Measurements from ENCODE around the gene ILF2. TPM values are rescaled to one million over a fixed set of nuclear protein-coding genes. Genes with fewer than 3 reads are reported as not detected.
A peak's percentile ranks its signal among the peaks of the same experiment; 100 is the strongest.

ILF2 gene
- total RNA-seq, 1 donor from 2014 or later: 61.6 TPM

GRCh38 chr1:153627715-153628626 lies 42.8 kb downstream of the ILF2 start, which contains the start of gene S100A1:
Gene S100A1 (plus strand): TSS chr1:153628434. CDS start chr1:153630522, 2,088 bp downstream.
- intact Hi-C loops (cut with micrococcal nuclease): no loop called here
- no peaks in the 10 kb centered on the region for H3K27me3 ChIP-seq (ENCODE audit: low read depth)
- H3K9me3 ChIP-seq (replicated peaks): no peaks in the 10 kb centered on the region
- peaks cover 93% of the 10 kb centered on the region for H3K4me1 ChIP-seq
- no peak for TF ChIP-seq CTCF (IDR thresholded peaks at IDR 0.05; ENCODE audit: borderline replicate concordance)
- DNase-seq: peak; percentile 81
- peak within 1 kb of the TSS; percentile 100 for H3K27ac ChIP-seq (replicated peaks)
- peak within 1 kb of the TSS; percentile 66 for H3K4me3 ChIP-seq
- H3K36me3 ChIP-seq: peaks cover 21% of the 10 kb centered on the region

GRCh38 chr1:153626904-153627714 lies 43.7 kb downstream of the ILF2 start, which contains the start of gene S100A13:
Gene S100A13 (minus strand): TSS chr1:153627505. CDS start chr1:153626472, 1,033 bp downstream.
- Histone ChIP-seq H3K4me3 (peak within 1 kb of the TSS; percentile 66), H3K9me3 (replicated peaks) (no peaks in the 10 kb centered on the region), H3K36me3 (peaks cover 30% of the 10 kb centered on the region), H3K27me3 (ENCODE audit: low read depth) (no peaks in the 10 kb centered on the region), H3K4me1 (peaks cover 84% of the 10 kb centered on the region), H3K27ac (replicated peaks) (peak within 1 kb of the TSS; percentile 100)
- intact Hi-C loops (cut with micrococcal nuclease): no loop called here
- DNase-seq: peak; percentile 72
- peak; percentile 62 for TF ChIP-seq CTCF (IDR thresholded peaks at IDR 0.05; ENCODE audit: borderline replicate concordance)

GRCh38 chr1:153626477-153626903 lies 44.3 kb downstream of the ILF2 start:
- Histone ChIP-seq H3K4me3 (peak overlapping the region; percentile 66), H3K27ac (replicated peaks) (peak overlapping the region; percentile 100), H3K27me3 (ENCODE audit: low read depth) (no peaks in the 10 kb centered on the region), H3K36me3 (peaks cover 36% of the 10 kb centered on the region), H3K4me1 (peaks cover 78% of the 10 kb centered on the region), H3K9me3 (replicated peaks) (no peaks in the 10 kb centered on the region)
- no peak for DNase-seq
- no peak for TF ChIP-seq CTCF (IDR thresholded peaks at IDR 0.05; ENCODE audit: borderline replicate concordance)
- intact Hi-C loops (cut with micrococcal nuclease): no loop called here

- Histone ChIP-seq H3K27ac (replicated peaks) (peak overlapping the region; percentile 100), H3K9me3 (replicated peaks) (no peaks in the 10 kb centered on the region), H3K27me3 (ENCODE audit: low read depth) (no peaks in the 10 kb centered on the region), H3K36me3 (peaks cover 46% of the 10 kb centered on the region), H3K4me1 (peaks cover 64% of the 10 kb centered on the region), H3K4me3 (peak overlapping the region; percentile 66)
- intact Hi-C loops (cut with micrococcal nuclease): no loop called here
- DNase-seq: no peak
- TF ChIP-seq CTCF (IDR thresholded peaks at IDR 0.05; ENCODE audit: borderline replicate concordance): no peak
These were observed 45.7 kb downstream of the ILF2 start for GRCh38 chr1:153624965-153625611.

GRCh38 chr1:153623101-153623500 lies 47.7 kb downstream of the ILF2 start:
- Histone ChIP-seq H3K27ac (replicated peaks) (no peak overlapping the region), H3K4me1 (peaks cover 46% of the 10 kb centered on the region), H3K4me3 (no peak overlapping the region), H3K27me3 (ENCODE audit: low read depth) (no peaks in the 10 kb centered on the region), H3K36me3 (peaks cover 64% of the 10 kb centered on the region), H3K9me3 (replicated peaks) (no peaks in the 10 kb centered on the region)
- DNase-seq: no peak
- TF ChIP-seq CTCF (IDR thresholded peaks at IDR 0.05; ENCODE audit: borderline replicate concordance): no peak
- intact Hi-C loops (cut with micrococcal nuclease): no loop called here

Data from left ventricle myocardium inferior (tissue), 1 donor.